Mesendoderm (in vitro differentiated cells): Measurements from ENCODE around the gene STRA6.

Source experiments
- DNase-seq: peaks from one replicate; pipeline ENCODE4 v3.0.0; 2013
- H2AK5ac ChIP-seq: 2 replicates; pipeline ENCODE4 v1.6.1; 2013; ENCODE audit warnings: low read length, inconsistent platforms
- H2BK120ac ChIP-seq: 2 replicates; pipeline ENCODE4 v1.6.1; 2013; ENCODE audit warnings: low read depth, mild to moderate bottlenecking, low read length, moderate library complexity, mixed read lengths
- H2BK15ac ChIP-seq: replicated peaks from 2 replicates; pipeline ENCODE4 v1.6.1; 2013; ENCODE audit warnings: low read depth, mild to moderate bottlenecking, moderate library complexity
- H2BK5ac ChIP-seq: 2 replicates; pipeline ENCODE4 v1.6.1; 2013; ENCODE audit warnings: low read length, inconsistent platforms
- H3K18ac ChIP-seq: 2 replicates; pipeline ENCODE4 v1.6.1; 2013; ENCODE audit warnings: mild to moderate bottlenecking, low read length, mixed read lengths
- H3K23ac ChIP-seq: one replicate; pipeline ENCODE4 v1.6.1; 2013; ENCODE audit warnings: low read length
- H3K27ac ChIP-seq: 2 replicates; pipeline ENCODE4 v1.5.1; 2013; ENCODE audit warnings: low read depth, mild to moderate bottlenecking, inconsistent platforms, low read length, moderate library complexity
- H3K27me3 ChIP-seq: 2 replicates; pipeline ENCODE4 v1.6.1; 2013; ENCODE audit warnings: low read length, control low read depth, mild to moderate bottlenecking, inconsistent platforms; ENCODE audit not compliant: insufficient read depth, poor library complexity
- H3K36me3 ChIP-seq: 2 replicates; pipeline ENCODE4 v1.6.1; 2013; ENCODE audit warnings: low read length, inconsistent platforms; ENCODE audit not compliant: control insufficient read depth, insufficient read depth
- H3K4ac ChIP-seq: one replicate; pipeline ENCODE4 v1.6.1; 2013; ENCODE audit warnings: low read depth, mild to moderate bottlenecking, low read length, moderate library complexity
- H3K4me1 ChIP-seq: 2 replicates; pipeline ENCODE4 v1.6.1; 2013; ENCODE audit warnings: low read depth, low read length, inconsistent platforms; ENCODE audit not compliant: control insufficient read depth
- H3K4me2 ChIP-seq: 2 replicates; pipeline ENCODE4 v1.6.1; 2013; ENCODE audit warnings: low read length
- H3K4me3 ChIP-seq: 2 replicates; pipeline ENCODE4 v1.5.1; 2013; ENCODE audit warnings: mild to moderate bottlenecking, low read length
- H3K56ac ChIP-seq: one replicate; pipeline ENCODE4 v1.6.1; 2013; ENCODE audit warnings: low read length
- H3K79me1 ChIP-seq: 2 replicates; pipeline ENCODE4 v1.6.1; 2013; ENCODE audit warnings: low read length, inconsistent platforms
- H3K79me2 ChIP-seq: 2 replicates; pipeline ENCODE4 v1.6.1; 2013; ENCODE audit warnings: mild to moderate bottlenecking, low read length; ENCODE audit not compliant: control insufficient read depth, insufficient read depth
- H3K9ac ChIP-seq: 2 replicates; pipeline ENCODE4 v1.6.1; 2013; ENCODE audit warnings: low read length, inconsistent platforms
- H4K5ac ChIP-seq: one replicate; pipeline ENCODE4 v1.6.1; 2013; ENCODE audit warnings: low read length
- H4K8ac ChIP-seq: one replicate; pipeline ENCODE4 v1.6.1; 2013; ENCODE audit warnings: low read depth, mild to moderate bottlenecking, control low read depth, low read length, moderate library complexity
- whole genome bisulfite sequencing: extraction: QIAGEN DNeasy Blood & Tissue Kit; methylation state at CpG from one replicate; pipeline ENCODE4 v1.1.7; 2013; ENCODE audit warnings: low lambda C conversion rate, missing lambda C conversion rate; ENCODE audit not compliant: insufficient coverage; ENCODE audit errors: extremely low coverage; 5-methylcytosine and 5-hydroxymethylcytosine counted together

The STRA6 gene

DNA sequence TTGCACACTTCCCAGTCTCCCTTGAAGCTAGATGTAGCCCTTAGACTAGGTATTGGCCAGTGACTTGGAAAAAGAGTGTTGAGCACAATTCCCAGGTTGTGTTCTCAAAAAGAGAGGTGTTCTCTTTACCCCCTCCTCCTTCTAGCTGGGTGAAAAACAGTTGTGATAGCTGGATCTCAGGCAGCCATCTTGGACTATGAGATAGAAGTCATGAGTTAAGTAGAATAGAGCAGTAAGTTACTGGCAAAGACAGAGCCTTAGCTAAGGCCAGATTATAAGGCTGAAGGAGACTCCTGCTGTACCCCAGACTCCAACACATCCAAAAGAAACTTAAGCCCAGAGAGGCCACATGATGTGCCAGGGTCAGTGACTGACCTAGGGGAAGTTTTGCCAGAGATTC, 8.1 kb upstream of the STRA6 start:
- H3K4me3 ChIP-seq, result no peak overlapping the region
- H3K79me1 ChIP-seq, result no peaks in the 10 kb centered on the region
- H2BK15ac ChIP-seq, result no peak overlapping the region
- H3K9ac ChIP-seq, result no peak overlapping the region
- H3K56ac ChIP-seq, result no peak overlapping the region
- no peak overlapping the region for H3K18ac ChIP-seq
- no peak overlapping the region for H2BK120ac ChIP-seq
- no peak overlapping the region for H3K27ac ChIP-seq
- H3K27me3 ChIP-seq, result no peaks in the 10 kb centered on the region
- peaks cover 23% of the 10 kb centered on the region for H3K4me1 ChIP-seq
- no peak overlapping the region for H2AK5ac ChIP-seq
- H4K8ac ChIP-seq, result no peak overlapping the region
- no peak overlapping the region for H4K5ac ChIP-seq
- H3K79me2 ChIP-seq, result no peaks in the 10 kb centered on the region
- no peaks in the 10 kb centered on the region for H3K36me3 ChIP-seq
- H3K23ac ChIP-seq, result no peak overlapping the region
- H2BK5ac ChIP-seq, result no peak overlapping the region
- no peak for DNase-seq
- no peak overlapping the region for H3K4me2 ChIP-seq
- no peak overlapping the region for H3K4ac ChIP-seq

DNA sequence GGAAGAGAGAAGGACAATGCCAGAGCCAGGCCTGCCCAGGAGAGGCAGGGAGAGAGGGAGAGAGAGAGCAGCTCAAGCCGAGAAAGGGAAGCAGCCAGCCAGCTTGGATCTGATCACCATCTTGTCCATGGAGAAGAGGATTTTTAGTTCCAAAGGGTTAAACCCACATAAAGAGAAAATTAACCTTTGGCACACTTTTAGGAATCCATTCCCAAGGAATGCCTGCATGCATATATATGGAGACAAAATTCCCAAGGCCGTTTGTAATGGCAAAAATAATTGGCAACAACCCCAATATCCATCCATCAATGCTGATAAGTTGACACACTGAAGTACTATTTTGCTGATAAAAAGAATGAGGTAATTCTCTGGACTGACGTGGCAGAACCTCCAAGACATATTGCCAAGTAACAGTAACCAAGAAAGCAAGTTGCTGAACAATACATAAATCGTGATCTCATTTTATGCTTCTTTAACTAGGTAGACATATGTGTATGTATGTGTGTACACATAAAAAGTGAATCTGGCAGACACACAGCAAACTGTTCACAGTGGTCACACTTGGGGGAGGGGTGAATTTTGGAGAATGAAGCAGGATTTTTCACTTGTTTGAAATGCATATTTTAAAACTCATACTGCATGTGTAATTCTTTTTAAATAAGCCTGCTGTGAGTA, 7.5 kb upstream of the STRA6 start:
- no peak overlapping the region for H4K8ac ChIP-seq
- H3K36me3 ChIP-seq, result no peaks in the 10 kb centered on the region
- H3K9ac ChIP-seq, result peak overlapping the region; percentile 2
- H3K27me3 ChIP-seq, result no peaks in the 10 kb centered on the region
- no peak overlapping the region for H2AK5ac ChIP-seq
- no peak overlapping the region for H3K4ac ChIP-seq
- no peak overlapping the region for H3K23ac ChIP-seq
- H3K4me1 ChIP-seq, result peaks cover 23% of the 10 kb centered on the region
- peak overlapping the region; percentile 33 for H3K18ac ChIP-seq
- H3K56ac ChIP-seq, result peak overlapping the region; percentile 79
- H3K79me1 ChIP-seq, result no peaks in the 10 kb centered on the region
- no peak overlapping the region for H2BK15ac ChIP-seq
- DNase-seq, result no peak
- H2BK5ac ChIP-seq, result peak overlapping the region; percentile 4
- no peak overlapping the region for H2BK120ac ChIP-seq
- H3K27ac ChIP-seq, result peak overlapping the region; percentile 80
- no peak overlapping the region for H3K4me3 ChIP-seq
- no peak overlapping the region for H4K5ac ChIP-seq
- no peak overlapping the region for H3K4me2 ChIP-seq
- no CpG with 5 or more reads among the region's 4 CpGs for WGBS
- H3K79me2 ChIP-seq, result no peaks in the 10 kb centered on the region

- H4K5ac ChIP-seq, result no peak overlapping the region
- H3K79me2 ChIP-seq, result no peaks in the 10 kb centered on the region
- H3K56ac ChIP-seq, result peak overlapping the region; percentile 79
- H3K23ac ChIP-seq, result no peak overlapping the region
- H3K4me1 ChIP-seq, result peaks cover 21% of the 10 kb centered on the region
- peak overlapping the region; percentile 33 for H2BK120ac ChIP-seq
- H3K36me3 ChIP-seq, result no peaks in the 10 kb centered on the region
- DNase-seq, result no peak
- peak overlapping the region; percentile 80 for H3K27ac ChIP-seq
- H3K4me3 ChIP-seq, result no peak overlapping the region
- no peaks in the 10 kb centered on the region for H3K27me3 ChIP-seq
- peak overlapping the region; percentile 33 for H3K18ac ChIP-seq
- no peaks in the 10 kb centered on the region for H3K79me1 ChIP-seq
- H2AK5ac ChIP-seq, result no peak overlapping the region
- H2BK5ac ChIP-seq, result peak overlapping the region; percentile 57
- WGBS, result no CpG with 5 or more reads among the region's 5 CpGs
- peak overlapping the region; percentile 35 for H3K9ac ChIP-seq
- no peak overlapping the region for H2BK15ac ChIP-seq
- H3K4ac ChIP-seq, result no peak overlapping the region
- no peak overlapping the region for H4K8ac ChIP-seq
- H3K4me2 ChIP-seq, result no peak overlapping the region
Observed at GRCh38 chr15:74209560-74209958, 7.0 kb upstream of the STRA6 start.

DNA sequence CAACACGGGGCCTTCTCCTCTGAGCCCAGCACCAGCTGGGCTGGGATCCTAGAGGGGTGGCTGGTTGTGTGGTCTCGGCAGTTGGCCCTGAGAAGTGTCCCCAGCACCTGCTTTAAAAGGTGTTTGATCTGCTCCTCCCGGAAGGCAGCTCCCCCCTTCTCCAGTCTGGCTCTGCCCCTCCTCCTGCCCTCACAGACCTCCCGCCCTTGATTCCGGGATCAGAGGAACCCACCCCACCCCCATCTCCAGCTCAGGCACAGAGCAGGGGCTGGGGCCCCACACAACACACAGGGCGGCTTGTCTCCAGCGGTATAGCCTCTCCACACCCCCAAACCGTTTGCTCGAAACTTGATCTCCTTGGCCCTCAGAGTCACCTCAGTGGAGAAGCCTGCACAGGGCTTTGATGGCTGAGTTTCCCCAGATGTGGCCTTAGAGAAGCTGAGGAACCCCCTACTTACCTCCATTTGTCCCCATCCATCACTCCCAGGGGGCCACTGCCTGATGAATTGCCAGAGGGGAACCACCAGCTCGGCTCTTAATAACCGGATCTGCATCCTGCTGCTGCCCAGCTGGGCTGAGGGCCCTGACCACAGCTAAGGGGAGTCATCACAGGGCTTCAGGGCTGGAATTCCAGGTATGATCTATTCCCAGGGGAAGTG, 6.4 kb upstream of the STRA6 start:
- Histone ChIP-seq H2BK5ac (peak overlapping the region; percentile 57), H3K4ac (peak overlapping the region; percentile 39), H4K5ac (peak overlapping the region; percentile 33), H3K36me3 (no peaks in the 10 kb centered on the region), H3K23ac (peak overlapping the region; percentile 54), H2BK120ac (peak overlapping the region; percentile 33), H3K4me1 (peaks cover 24% of the 10 kb centered on the region), H3K18ac (peak overlapping the region; percentile 77), H3K79me1 (no peaks in the 10 kb centered on the region), H2AK5ac (peak overlapping the region; percentile 37), H3K9ac (peak overlapping the region; percentile 44), H3K4me2 (peak overlapping the region; percentile 4), H3K56ac (peak overlapping the region; percentile 79), H3K4me3 (no peak overlapping the region), H4K8ac (no peak overlapping the region), H3K79me2 (no peaks in the 10 kb centered on the region), H3K27me3 (no peaks in the 10 kb centered on the region), H2BK15ac (no peak overlapping the region), H3K27ac (peak overlapping the region; percentile 80)
- WGBS, result no CpG with 5 or more reads among the region's 11 CpGs
- DNase-seq, result peak; percentile 72

DNA sequence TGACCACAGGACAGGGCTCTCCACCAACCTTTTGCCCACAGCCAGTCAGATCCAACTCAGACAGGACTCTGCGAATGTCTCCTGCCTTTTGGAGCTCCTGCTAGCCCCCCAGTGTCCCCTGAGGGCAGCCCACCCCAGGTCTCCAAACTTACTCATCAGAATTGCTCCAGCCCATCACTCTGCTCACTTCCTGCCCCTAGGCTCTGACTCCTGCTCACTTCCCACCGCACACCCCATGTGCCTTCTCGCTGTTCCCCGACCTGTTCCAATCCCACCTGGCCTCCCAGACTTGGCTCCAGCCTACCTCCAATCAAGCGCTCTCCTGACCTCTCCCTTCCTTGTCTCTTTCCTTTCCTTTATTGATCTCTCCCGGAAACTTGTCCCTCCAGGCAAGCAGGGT, 5.9 kb upstream of the STRA6 start:
- DNase-seq, result peak; percentile 55
- H2AK5ac ChIP-seq, result peak overlapping the region; percentile 28
- H2BK120ac ChIP-seq, result no peak overlapping the region
- no peak overlapping the region for H2BK15ac ChIP-seq
- H3K79me1 ChIP-seq, result no peaks in the 10 kb centered on the region
- H3K4me2 ChIP-seq, result peak overlapping the region; percentile 4
- no peak overlapping the region for H4K8ac ChIP-seq
- peak overlapping the region; percentile 75 for H3K56ac ChIP-seq
- peak overlapping the region; percentile 54 for H3K23ac ChIP-seq
- no peak overlapping the region for H3K4me3 ChIP-seq
- WGBS, result no CpG with 5 or more reads among the region's 6 CpGs
- H3K9ac ChIP-seq, result peak overlapping the region; percentile 35
- peak overlapping the region; percentile 80 for H3K27ac ChIP-seq
- H3K18ac ChIP-seq, result peak overlapping the region; percentile 77
- H3K79me2 ChIP-seq, result no peaks in the 10 kb centered on the region
- H2BK5ac ChIP-seq, result peak overlapping the region; percentile 54
- peak overlapping the region; percentile 39 for H3K4ac ChIP-seq
- no peaks in the 10 kb centered on the region for H3K36me3 ChIP-seq
- H4K5ac ChIP-seq, result no peak overlapping the region
- no peaks in the 10 kb centered on the region for H3K27me3 ChIP-seq
- H3K4me1 ChIP-seq, result peaks cover 27% of the 10 kb centered on the region
